Measurements from ENCODE around the gene RNF212B.

GRCh38 chr14:23215421-23215820, 22.3 kb upstream of the RNF212B start:
- no peak for TF ChIP-seq CTCF (IDR thresholded peaks at IDR 0.05)
- TF ChIP-seq POLR2A (IDR thresholded peaks at IDR 0.05) = no peak
